Measurements from ENCODE around the gene CCDC102A.

CCDC102A gene

DNA sequence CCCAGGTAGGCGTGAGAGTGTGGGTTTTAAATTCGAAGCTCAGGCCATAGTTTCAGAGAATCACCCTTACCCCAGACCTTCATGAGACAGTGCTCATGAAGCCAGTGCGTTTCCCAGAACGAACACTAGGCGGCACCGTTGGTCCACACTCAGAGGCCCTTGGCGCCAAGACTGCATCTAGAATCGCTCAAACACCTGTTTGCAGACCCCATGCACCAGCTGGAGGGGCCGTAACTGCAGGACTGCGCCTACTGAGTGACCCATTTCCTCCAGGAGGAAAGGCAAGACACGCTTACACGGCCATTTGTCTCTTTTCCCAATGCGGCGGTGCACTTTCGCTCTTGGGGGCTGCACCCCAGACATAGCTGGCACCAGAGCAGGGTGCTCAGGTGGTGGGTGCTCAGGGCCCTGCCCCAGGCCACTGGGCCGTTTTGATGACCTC is 40.1 kb upstream of the CCDC102A start:
- no peak overlapping the region for H3K4me3 ChIP-seq (ENCODE audit: low read length)
- TF ChIP-seq, protein P1, sequence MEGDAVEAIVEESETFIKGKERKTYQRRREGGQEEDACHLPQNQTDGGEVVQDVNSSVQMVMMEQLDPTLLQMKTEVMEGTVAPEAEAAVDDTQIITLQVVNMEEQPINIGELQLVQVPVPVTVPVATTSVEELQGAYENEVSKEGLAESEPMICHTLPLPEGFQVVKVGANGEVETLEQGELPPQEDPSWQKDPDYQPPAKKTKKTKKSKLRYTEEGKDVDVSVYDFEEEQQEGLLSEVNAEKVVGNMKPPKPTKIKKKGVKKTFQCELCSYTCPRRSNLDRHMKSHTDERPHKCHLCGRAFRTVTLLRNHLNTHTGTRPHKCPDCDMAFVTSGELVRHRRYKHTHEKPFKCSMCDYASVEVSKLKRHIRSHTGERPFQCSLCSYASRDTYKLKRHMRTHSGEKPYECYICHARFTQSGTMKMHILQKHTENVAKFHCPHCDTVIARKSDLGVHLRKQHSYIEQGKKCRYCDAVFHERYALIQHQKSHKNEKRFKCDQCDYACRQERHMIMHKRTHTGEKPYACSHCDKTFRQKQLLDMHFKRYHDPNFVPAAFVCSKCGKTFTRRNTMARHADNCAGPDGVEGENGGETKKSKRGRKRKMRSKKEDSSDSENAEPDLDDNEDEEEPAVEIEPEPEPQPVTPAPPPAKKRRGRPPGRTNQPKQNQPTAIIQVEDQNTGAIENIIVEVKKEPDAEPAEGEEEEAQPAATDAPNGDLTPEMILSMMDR (conservative IDR thresholded peaks at IDR 0.05; ENCODE audit: low read length), result peak; percentile 99

DNA sequence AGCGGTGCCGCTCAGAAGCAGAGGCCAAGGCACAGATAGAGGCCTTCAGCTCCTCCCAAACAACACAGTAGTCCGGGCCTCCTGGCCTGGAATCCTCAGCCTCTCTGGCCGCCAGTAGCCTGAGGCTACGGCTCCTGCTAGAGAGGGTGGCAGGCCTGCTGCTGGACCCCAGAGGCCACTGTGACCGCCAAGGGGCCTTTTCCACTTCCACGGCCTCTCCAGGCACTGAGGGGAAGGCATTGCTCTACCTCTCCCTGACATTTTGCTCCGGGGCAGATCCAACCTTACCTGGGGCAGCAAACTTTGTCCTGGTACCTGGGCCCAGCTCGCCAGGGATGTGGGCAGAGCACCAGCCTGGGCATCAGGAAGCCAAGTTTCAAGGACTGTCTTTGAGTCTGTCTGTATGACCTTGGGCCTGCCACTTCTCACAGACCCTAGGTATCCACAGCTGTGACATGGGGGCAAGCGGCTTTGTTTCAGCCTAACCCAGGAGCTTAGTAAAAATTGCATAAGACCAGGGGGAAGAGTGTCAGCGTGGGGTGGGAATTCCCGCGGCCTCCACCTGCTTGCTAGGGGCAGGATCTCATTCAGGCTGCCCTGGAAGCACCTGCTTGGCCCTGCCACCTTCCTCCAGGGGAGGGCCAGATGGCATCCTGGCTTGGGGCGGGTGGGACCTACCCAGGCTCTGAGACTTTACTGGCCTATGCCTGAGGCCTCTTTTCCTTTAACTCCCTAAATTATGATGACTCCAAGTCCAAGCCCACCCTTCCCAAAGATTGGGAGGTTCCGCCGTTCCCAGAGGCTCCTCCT is 39.3 kb upstream of the CCDC102A start:
- DNase-seq (ENCODE audit: low read depth), result no peak
- H3K4me3 ChIP-seq (ENCODE audit: low read length), result no peak overlapping the region
- TF ChIP-seq, protein P1 (conservative IDR thresholded peaks at IDR 0.05; ENCODE audit: low read length), result no peak

More for the DNA sequence above, 40.1 kb upstream of the CCDC102A start:
- DNase-seq (ENCODE audit: low read depth), result peak; percentile 53

DNA sequence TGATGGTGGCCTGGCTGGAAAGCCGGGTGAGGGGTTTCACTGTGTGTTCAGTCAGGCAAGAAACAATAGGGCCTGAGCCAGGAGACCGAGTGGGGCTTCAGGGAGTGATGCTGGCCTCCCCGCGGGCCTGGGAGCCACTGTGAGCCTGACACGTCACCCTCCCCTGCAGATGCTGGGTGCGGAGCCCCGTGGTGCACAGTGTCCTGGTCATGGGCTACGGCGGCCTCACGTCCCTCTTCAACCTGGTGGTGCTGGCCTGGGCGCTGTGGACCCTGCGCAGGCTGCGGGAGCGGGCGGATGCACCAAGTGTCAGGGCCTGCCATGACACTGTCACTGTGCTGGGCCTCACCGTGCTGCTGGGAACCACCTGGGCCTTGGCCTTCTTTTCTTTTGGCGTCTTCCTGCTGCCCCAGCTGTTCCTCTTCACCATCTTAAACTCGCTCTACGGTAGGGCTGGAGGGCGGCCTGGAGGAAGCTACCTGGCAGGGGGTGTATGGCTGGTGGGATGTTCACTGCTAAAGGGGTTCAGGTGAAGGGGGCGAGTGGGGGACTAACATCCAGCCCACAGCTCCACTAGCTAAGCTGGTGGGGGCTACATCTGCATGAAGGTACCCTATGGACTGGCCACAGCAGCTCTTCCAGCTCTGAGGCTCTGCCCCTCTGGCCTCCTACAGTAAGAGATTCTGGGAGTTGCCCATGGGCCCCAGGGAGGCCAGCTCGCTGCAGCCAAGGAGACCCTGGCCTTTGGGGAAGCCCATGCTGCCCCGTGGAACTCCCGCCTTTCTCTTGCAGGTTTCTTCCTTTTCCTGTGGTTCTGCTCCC is 38.5 kb upstream of the CCDC102A start:
- H3K4me3 ChIP-seq (ENCODE audit: low read length), result no peak overlapping the region
- TF ChIP-seq, protein P1 (conservative IDR thresholded peaks at IDR 0.05; ENCODE audit: low read length), result no peak
- DNase-seq (ENCODE audit: low read depth), result no peak

DNA sequence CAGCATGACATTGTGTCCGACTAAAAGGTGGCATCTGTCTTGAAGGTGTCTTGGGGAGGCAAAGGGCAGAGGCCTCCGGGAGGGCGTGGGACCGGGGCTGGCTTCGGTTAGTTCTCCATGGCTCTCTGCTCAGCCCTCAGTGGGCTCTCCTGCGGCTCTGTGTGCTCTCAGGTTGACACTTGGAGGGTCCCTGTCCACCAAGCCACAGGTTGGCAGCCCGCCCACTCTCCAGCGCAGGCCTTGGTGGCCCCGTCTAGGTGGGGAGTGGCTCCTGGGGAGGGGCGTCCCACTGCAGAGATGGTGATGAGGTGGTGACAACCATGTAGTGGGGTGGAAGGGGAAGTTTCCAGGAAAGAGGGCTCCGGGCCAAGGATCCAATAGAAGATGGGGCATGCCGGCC is 37.7 kb upstream of the CCDC102A start:
- TF ChIP-seq, protein P1 (conservative IDR thresholded peaks at IDR 0.05; ENCODE audit: low read length), result no peak

DNA sequence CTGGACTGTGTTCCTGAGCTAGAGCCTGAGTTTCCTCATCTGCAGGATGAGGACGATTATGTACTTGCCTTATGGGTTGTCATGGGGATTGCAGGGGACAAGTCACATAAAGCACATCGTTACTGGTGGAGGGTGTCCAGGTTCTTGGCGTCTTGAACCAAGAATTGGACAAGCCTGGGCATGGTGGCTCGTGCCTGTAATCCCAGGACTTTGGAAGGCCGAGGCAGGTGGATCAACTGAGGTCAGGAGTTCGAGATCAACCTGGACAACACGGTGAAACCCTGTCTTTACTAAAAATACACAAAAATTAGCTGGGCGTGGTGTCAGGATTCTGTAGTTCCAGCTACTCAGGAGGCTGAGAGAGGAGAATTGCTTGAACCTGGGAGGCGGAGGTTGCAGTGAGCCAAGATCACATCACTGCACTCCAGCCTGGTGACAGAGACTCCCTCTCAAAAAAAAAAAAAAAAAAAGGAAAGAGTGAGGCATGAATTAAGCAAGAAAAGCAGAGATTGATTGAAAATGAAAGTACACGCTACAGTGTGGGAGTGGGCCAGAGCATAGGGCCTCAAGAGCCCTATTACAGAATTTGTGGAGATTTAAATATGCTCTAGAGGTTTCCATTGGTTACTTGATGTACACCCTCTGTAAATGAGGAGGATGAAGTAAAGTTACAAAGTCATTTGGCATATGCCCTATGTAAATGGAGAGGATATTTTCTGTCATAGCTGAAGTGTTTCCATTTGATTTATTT is 36.8 kb upstream of the CCDC102A start:
- H3K4me3 ChIP-seq (ENCODE audit: low read length), result no peak overlapping the region
- no peak for DNase-seq (ENCODE audit: low read depth)

More for the DNA sequence above, 37.7 kb upstream of the CCDC102A start:
- DNase-seq (ENCODE audit: low read depth), result no peak
- no peak overlapping the region for H3K4me3 ChIP-seq (ENCODE audit: low read length)

DNA sequence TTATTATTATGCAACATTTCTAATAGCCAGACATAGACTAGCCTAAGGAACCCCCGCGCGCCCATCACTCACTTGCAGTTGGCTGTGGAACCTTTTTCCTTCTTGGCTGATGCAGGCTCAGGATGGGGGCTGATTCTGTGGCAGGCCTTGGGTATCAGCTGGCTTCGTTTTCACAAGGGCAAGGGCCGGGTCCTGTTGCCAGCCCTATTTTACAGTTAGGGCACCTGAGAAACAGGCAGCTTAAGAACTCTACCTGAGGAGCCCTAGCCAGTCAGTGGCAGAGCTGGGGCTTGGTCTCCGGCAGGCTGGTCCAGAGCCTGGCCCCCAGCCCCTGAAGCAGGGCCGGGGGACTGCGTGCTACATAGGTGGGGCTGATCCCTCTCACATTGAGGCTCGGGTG is 34.7 kb upstream of the CCDC102A start:
- TF ChIP-seq, protein P1 (conservative IDR thresholded peaks at IDR 0.05; ENCODE audit: low read length), result no peak
- no peak overlapping the region for H3K4me3 ChIP-seq (ENCODE audit: low read length)
- no peak for DNase-seq (ENCODE audit: low read depth)

More for the DNA sequence above, 36.8 kb upstream of the CCDC102A start:
- TF ChIP-seq, protein P1 (conservative IDR thresholded peaks at IDR 0.05; ENCODE audit: low read length), result no peak
